GM12878 (cell line): ENCODE results near the gene FANCD2OS. TPM values are rescaled to one million over a fixed set of nuclear protein-coding genes. Genes with fewer than 3 reads are reported as not detected.

Experiments
- ATAC-seq: fragments of 200-7000 bp; cut with Tn5 transposase; 3 replicates; pipeline ENCODE4 v1.9.1; 2020; ENCODE audit warnings: mild to moderate bottlenecking, moderate library complexity
- BruUV-seq: library from RNA; stranded (reverse); fragments of 400-500 nt; replicated peaks from 2 replicates; lab custom pipeline; 2021; lab: Mats Ljungman, UMichigan
- CTCF ChIA-PET: fragments of 300-600 bp; sonication (Branson Sonifier 250); formaldehyde crosslinking; extraction: SDS; loops from one replicate; lab custom pipeline; 2021; ENCODE audit warnings: inconsistent platforms; lab: Yijun Ruan, JAX
- POLR2A ChIA-PET: fragments of 350-600 bp; formaldehyde crosslinking; extraction: SDS; loops from one replicate; lab custom pipeline; 2021; ENCODE audit warnings: inconsistent platforms; lab: Charles Lee
- RAD21 ChIA-PET: fragments of 300-600 bp; sonication (Branson Sonifier 250); formaldehyde crosslinking; loops from one replicate; lab custom pipeline; 2023; ENCODE audit warnings: antibody characterized with exemption; ENCODE audit not compliant: unreplicated experiment; lab: Charles Lee
- SMC1A ChIA-PET: fragments of 300-600 bp; sonication (Branson Sonifier 250); formaldehyde crosslinking; loops from one replicate; lab custom pipeline; 2023; ENCODE audit not compliant: unreplicated experiment, uncharacterized antibody; lab: Charles Lee
- DNase-seq: peaks from one replicate; pipeline ENCODE4 v3.0.0-alpha.2; 2011; ENCODE audit warnings: low read depth, low spot score
- FAIRE-seq: peaks from 3 replicates; lab custom pipeline; 2011; peaks lifted over from hg19 to GRCh38; lab: Jason Lieb, UNC
- H2AFZ ChIP-seq: 2 replicates; pipeline ENCODE4 v1.6.0; 2011; ENCODE audit warnings: low read depth, low read length, control low read depth; ENCODE audit not compliant: control insufficient read depth
- H3K27ac ChIP-seq: 2 replicates; pipeline ENCODE4 v1.5.1; 2011; ENCODE audit warnings: control low read depth; ENCODE audit not compliant: control insufficient read depth, insufficient read depth
- H3K27me3 ChIP-seq, 2 experiments: replicated peaks in 1 of 2; 2 replicates each; pipeline versions ENCODE4 v1.6.0 to v1.6.1; 2011; ENCODE audit warnings: low read length in 1 of 2; ENCODE audit not compliant: control insufficient read depth in 2 of 2, insufficient read depth in 2 of 2
- H3K36me3 ChIP-seq, 2 experiments: 2 replicates each; pipeline ENCODE4 v1.5.1; 2011; ENCODE audit warnings: low read length in 1 of 2; ENCODE audit not compliant: control insufficient read depth in 2 of 2, insufficient read depth in 2 of 2
- H3K4me1 ChIP-seq: 2 replicates; pipeline ENCODE4 v1.6.1; 2011; ENCODE audit warnings: mild to moderate bottlenecking, low read length, moderate library complexity, mixed read lengths; ENCODE audit not compliant: control insufficient read depth, insufficient read depth
- H3K4me2 ChIP-seq: 2 replicates; pipeline ENCODE4 v1.6.0; 2011; ENCODE audit warnings: control low read depth; ENCODE audit not compliant: control insufficient read depth, insufficient read depth
- H3K4me3 ChIP-seq: fragments of 200-600 bp; sonication (generic); 2 replicates; pipeline ENCODE4 v1.5.1; 2016
- H3K79me2 ChIP-seq: 2 replicates; pipeline ENCODE4 v1.6.0; 2011; ENCODE audit warnings: low read length; ENCODE audit not compliant: control insufficient read depth, insufficient read depth
- H3K9ac ChIP-seq: 2 replicates; pipeline ENCODE4 v1.8.0; 2011; ENCODE audit warnings: low read length, control low read depth, mixed read lengths; ENCODE audit not compliant: control insufficient read depth, insufficient read depth
- H3K9me3 ChIP-seq: replicated peaks from 3 replicates; pipeline ENCODE4 v1.5.1; 2011; ENCODE audit warnings: mild to moderate bottlenecking, low read length; ENCODE audit not compliant: control insufficient read depth, insufficient read depth
- H4K20me1 ChIP-seq: 2 replicates; pipeline ENCODE4 v1.6.0; 2011; ENCODE audit not compliant: control insufficient read depth, insufficient read depth
- BRCA1 ChIP-seq: IDR thresholded peaks from 2 replicates; pipeline ENCODE4 v1.6.1; 2011; ENCODE audit warnings: low read depth, low read length, improper control_type of control experiment
- ELK1 ChIP-seq: IDR thresholded peaks from 2 replicates; pipeline ENCODE4 v1.6.1; 2012; ENCODE audit warnings: low read depth, low read length, improper control_type of control experiment
- ESRRA ChIP-seq: IDR thresholded peaks from 2 replicates; pipeline ENCODE4 v1.6.1; 2012; ENCODE audit warnings: mild to moderate bottlenecking, low read length, improper control_type of control experiment
- HCFC1 ChIP-seq: fragments of 150-350 bp; IDR thresholded peaks from 2 replicates; pipeline ENCODE4 v1.6.1; 2014; ENCODE audit warnings: low read length
- JUNB ChIP-seq: IDR thresholded peaks from 2 replicates; pipeline ENCODE4 v1.6.1; 2016; ENCODE audit warnings: antibody characterized with exemption, mild to moderate bottlenecking
- KAT2A ChIP-seq: conservative IDR thresholded peaks from 2 replicates; pipeline ENCODE4 v1.6.1; 2011; ENCODE audit warnings: low read depth, low read length; ENCODE audit not compliant: control insufficient read depth
- NR2F1 ChIP-seq: fragments of 450-650 bp; conservative IDR thresholded peaks from 2 replicates; pipeline ENCODE4 v1.6.1; 2017; ENCODE audit warnings: mild to moderate bottlenecking
- POU2F2 ChIP-seq: IDR thresholded peaks from 3 replicates; pipeline ENCODE4 v1.6.1; 2011; ENCODE audit warnings: low read depth, mild to moderate bottlenecking, low read length, borderline replicate concordance
- RAD51 ChIP-seq: fragments of 450-650 bp; IDR thresholded peaks from 2 replicates; pipeline ENCODE4 v1.6.1; 2016; ENCODE audit warnings: moderate library complexity, mild to moderate bottlenecking, inconsistent platforms
- RFX5 ChIP-seq: IDR thresholded peaks from 2 replicates; pipeline ENCODE4 v1.6.1; 2011; ENCODE audit warnings: low read depth, low read length, improper control_type of control experiment
- SMC3 ChIP-seq: IDR thresholded peaks from 2 replicates; pipeline ENCODE4 v1.6.1; 2011; ENCODE audit warnings: low read length, improper control_type of control experiment, borderline replicate concordance
- SP1 ChIP-seq: IDR thresholded peaks from one replicate; pipeline ENCODE4 v1.6.1; 2011; ENCODE audit warnings: low read depth, low read length
- SPI1 ChIP-seq: IDR thresholded peaks from 2 replicates; pipeline ENCODE4 v1.6.1; 2011; ENCODE audit warnings: low read depth, mild to moderate bottlenecking, low read length, moderate library complexity, borderline replicate concordance; ENCODE audit not compliant: insufficient read depth
- SUZ12 ChIP-seq: fragments of 200-600 bp; sonication (generic); IDR thresholded peaks from one replicate; pipeline ENCODE4 v1.6.1; 2018; ENCODE audit warnings: antibody characterized with exemption, mild to moderate bottlenecking; ENCODE audit not compliant: unreplicated experiment
- WRNIP1 ChIP-seq: IDR thresholded peaks from 2 replicates; pipeline ENCODE4 v1.6.1; 2011; ENCODE audit warnings: low read depth, low read length, improper control_type of control experiment, borderline replicate concordance
- ZNF622 ChIP-seq: fragments of 450-650 bp; IDR thresholded peaks from 2 replicates; pipeline ENCODE4 v1.6.1; 2017; ENCODE audit warnings: mild to moderate bottlenecking, inconsistent platforms
- WGBS: methylation state at CpG from one replicate; pipeline ENCODE4 v1.1.6; 2016; ENCODE audit warnings: low lambda C conversion rate; ENCODE audit not compliant: insufficient replicate concordance, insufficient coverage; ENCODE audit errors: missing lambda C conversion rate; 5-methylcytosine and 5-hydroxymethylcytosine counted together
- in situ Hi-C: fragments of 300-500 bp; cut with MboI; formaldehyde crosslinking; loops from 9 replicates; pipeline ENCODE4 v1.14.3; 2018; ENCODE audit warnings: mixed read lengths
- intact Hi-C: fragments of 100-400 bp; cut with micrococcal nuclease; formaldehyde crosslinking; loops from one replicate; pipeline ENCODE4 v1.14.2; 2022; ENCODE audit not compliant: unreplicated experiment
- polyA plus RNA-seq, 11 experiments: library from polyadenylated mRNA; depleted of rRNA in 4 of 11; unstranded in 6 of 11; stranded (reverse) in 5 of 11; fragments of >200 nt; fragmentation: Nextera tagmentation in 4 of 11; fragmentation: Illumina TruSeq in 1 of 11; extraction: Ambion mirVana in 4 of 11; extraction: Trizol in 1 of 11; gene quantifications; 1 replicate in 1 of 11; 2 replicates in 10 of 11; pipeline versions ENCODE4 v1.2.1 to v1.2.3, GENCODE V29; 2011 to 2016; ENCODE audit warnings: inconsistent platforms in 2 of 11, missing spikeins in 2 of 11, low read depth in 1 of 11
- total RNA-seq, 4 experiments: library from RNA; depleted of rRNA in 3 of 4; stranded (reverse); fragments of >200 nt in 3 of 4; fragmentation: Illumina TruSeq in 1 of 4; extraction: Trizol in 1 of 4; gene quantifications; 2 replicates each; pipeline versions ENCODE4 v1.2.1 to v1.2.3, GENCODE V29; 2013 to 2021
- TF ChIP-seq, protein P1 (sequence below): IDR thresholded peaks from 2 replicates; pipeline ENCODE4 v1.6.1; 2011; ENCODE audit warnings: borderline replicate concordance, low read depth, mild to moderate bottlenecking, moderate library complexity, low read length; ENCODE audit not compliant: insufficient read depth, poor library complexity, severe bottlenecking
- TF ChIP-seq, protein P2 (sequence below): fragments of 450-650 bp; IDR thresholded peaks from 2 replicates; pipeline ENCODE4 v1.6.1; 2014; ENCODE audit warnings: mild to moderate bottlenecking

FANCD2OS gene
- total and polyA plus RNA-seq, 10 of the 15 experiments (the other 5 are each of a cell fraction or from before 2014, with no cell fraction given), result 0.38 to 0.42 TPM; not detected in 8

GRCh38 chr3:10055097-10055496, 53.0 kb downstream of the FANCD2OS start:
- H2AFZ ChIP-seq, result no peak overlapping the region
- H3K79me2 ChIP-seq, result no peaks in the 10 kb centered on the region
- no peaks in the 10 kb centered on the region for H3K4me1 ChIP-seq
- no peaks in the 10 kb centered on the region for H3K9me3 ChIP-seq
- no peak overlapping the region for H3K4me2 ChIP-seq
- TF ChIP-seq SUZ12, result no peak
- TF ChIP-seq ESRRA, result no peak
- TF ChIP-seq, protein P1, sequence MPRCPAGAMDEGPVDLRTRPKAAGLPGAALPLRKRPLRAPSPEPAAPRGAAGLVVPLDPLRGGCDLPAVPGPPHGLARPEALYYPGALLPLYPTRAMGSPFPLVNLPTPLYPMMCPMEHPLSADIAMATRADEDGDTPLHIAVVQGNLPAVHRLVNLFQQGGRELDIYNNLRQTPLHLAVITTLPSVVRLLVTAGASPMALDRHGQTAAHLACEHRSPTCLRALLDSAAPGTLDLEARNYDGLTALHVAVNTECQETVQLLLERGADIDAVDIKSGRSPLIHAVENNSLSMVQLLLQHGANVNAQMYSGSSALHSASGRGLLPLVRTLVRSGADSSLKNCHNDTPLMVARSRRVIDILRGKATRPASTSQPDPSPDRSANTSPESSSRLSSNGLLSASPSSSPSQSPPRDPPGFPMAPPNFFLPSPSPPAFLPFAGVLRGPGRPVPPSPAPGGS, result no peak
- no peak for TF ChIP-seq POU2F2
- TF ChIP-seq HCFC1, result no peak
- TF ChIP-seq ZNF622, result no peak
- no peak for TF ChIP-seq KAT2A
- TF ChIP-seq SP1, result no peak
- no peak for TF ChIP-seq SPI1
- no peak for TF ChIP-seq WRNIP1
- TF ChIP-seq, protein P2, sequence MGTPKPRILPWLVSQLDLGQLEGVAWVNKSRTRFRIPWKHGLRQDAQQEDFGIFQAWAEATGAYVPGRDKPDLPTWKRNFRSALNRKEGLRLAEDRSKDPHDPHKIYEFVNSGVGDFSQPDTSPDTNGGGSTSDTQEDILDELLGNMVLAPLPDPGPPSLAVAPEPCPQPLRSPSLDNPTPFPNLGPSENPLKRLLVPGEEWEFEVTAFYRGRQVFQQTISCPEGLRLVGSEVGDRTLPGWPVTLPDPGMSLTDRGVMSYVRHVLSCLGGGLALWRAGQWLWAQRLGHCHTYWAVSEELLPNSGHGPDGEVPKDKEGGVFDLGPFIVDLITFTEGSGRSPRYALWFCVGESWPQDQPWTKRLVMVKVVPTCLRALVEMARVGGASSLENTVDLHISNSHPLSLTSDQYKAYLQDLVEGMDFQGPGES, result no peak
- no peak for TF ChIP-seq SMC3
- TF ChIP-seq JUNB, result no peak
- no peak for TF ChIP-seq RAD51
- TF ChIP-seq RFX5, result no peak
- no peak for TF ChIP-seq ELK1
- TF ChIP-seq BRCA1, result no peak
- TF ChIP-seq NR2F1, result no peak
- in situ Hi-C loops, result no loop called here
- no TSS peak for BruUV-seq
- ChIA-PET CTCF (interaction anchor here (0.7 to 1.0 kb wide), 2 partner anchors 168 to 174 kb away, joined by 3 to 4 read pairs; no protein-coding TSS in a partner anchor), SMC1A (interaction anchor here (0.9 to 1.0 kb wide), 2 partner anchors 19 kb away, joined by 3 read pairs; no protein-coding TSS in a partner anchor), RAD21 (interaction anchor here (1.4 kb wide), 1 partner anchor 195 kb away, joined by 3 read pairs; no protein-coding TSS in a partner anchor), POLR2A (interaction anchor here (1.0 kb wide), 1 partner anchor 13 kb away, joined by 3 read pairs; no protein-coding TSS in a partner anchor)
- ATAC-seq (no peak), DNase-seq (no peak), FAIRE-seq (no peak)
- no peak overlapping the region for H3K4me3 ChIP-seq
- no peaks in the 10 kb centered on the region for H4K20me1 ChIP-seq
- intact Hi-C loops, result no loop called here
- peaks cover 0 to 6% of the 10 kb centered on the region in 2 experiments; a peak in 2 of 4 replicates for H3K36me3 ChIP-seq
- WGBS, result 100% methylated on average over 4 of the region's 4 CpGs
- H3K27ac ChIP-seq, result no peak overlapping the region
- H3K27me3 ChIP-seq, result no peaks in the 10 kb centered on the region
- H3K9ac ChIP-seq, result no peak overlapping the region
